CD4-positive, alpha-beta T cell treated with Interleukin-6 for 4 hours (primary cell): ENCODE measurements around the gene SLCO4C1.
"Not testable (repeated sequence)": the region's sequence is repeated elsewhere in the genome, so short reads cannot be mapped to it uniquely, and the experiment has no call there.

ENCODE experiments used
- DNase-seq: peaks from one replicate; pipeline ENCODE4 v3.0.0-alpha.2; 2020; ENCODE audit warnings: mixed read lengths

Gene SLCO4C1

DNA sequence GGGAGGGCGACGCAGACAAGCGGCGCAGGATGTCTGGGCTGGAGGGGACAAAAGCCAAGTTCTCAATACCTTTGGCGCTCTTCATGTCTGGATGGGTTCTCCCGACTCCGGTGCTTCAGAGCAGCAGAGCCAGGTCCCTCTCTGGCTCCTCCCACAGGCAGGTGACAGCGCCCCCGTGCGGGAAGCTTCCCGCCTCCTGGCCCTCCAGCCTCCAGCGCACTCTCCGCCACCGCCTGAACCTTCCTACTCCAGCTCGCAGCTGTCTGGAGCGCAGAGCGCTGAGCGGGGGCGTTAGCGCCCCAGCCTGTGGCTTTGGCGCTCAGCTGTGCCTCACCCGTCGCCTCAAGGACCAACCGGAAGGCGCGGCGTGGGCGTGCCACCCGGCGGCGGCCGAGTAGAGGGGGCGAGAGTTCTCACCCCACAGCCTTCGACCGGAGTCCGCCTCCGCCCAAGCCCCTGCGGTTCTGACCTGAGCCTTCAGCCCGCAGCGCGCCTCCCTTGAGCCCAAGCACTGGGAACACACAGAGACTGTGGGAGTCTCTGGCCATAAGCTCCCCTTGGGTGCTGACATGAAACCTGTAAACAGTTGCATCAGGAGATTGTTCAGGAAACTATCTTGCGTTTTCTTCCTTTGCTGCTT lies at the start of gene SLCO4C1:
Gene SLCO4C1, minus strand, starts transcription at position 107 of the 640 bp plus-strand sequence. Its CDS starts 22 bp downstream, at position 85.
- DNase-seq, result peak; percentile 81

DNA sequence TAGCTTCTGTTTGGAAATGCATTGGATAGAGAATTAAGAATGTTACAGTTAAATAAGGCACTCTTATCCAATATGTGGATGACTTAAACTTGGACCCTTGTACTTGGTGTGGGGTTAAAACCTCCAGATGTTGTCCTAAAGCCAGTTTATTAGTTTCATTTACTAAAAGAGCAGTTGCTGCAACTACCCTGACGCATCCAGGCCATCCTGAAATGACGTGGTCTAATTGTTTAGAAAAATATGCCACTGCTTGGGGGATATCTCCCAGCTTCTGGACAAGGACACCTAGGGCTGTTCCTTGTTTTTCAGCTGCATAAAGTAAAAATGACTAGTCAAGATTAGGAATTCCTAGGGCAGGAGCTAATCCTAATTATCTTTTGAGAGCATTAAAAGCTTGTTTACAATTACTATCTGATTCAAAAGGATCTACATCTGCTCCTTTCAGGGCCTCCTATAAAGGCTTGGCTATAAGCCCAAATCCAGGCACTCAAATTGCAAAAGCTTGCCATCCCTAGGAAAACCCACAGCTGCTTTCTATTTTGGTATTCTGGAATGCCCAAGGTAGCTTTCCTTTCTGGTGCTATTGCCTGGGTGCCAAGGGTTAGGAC lies 45.7 kb upstream of the SLCO4C1 start:
- no peak for DNase-seq

DNA sequence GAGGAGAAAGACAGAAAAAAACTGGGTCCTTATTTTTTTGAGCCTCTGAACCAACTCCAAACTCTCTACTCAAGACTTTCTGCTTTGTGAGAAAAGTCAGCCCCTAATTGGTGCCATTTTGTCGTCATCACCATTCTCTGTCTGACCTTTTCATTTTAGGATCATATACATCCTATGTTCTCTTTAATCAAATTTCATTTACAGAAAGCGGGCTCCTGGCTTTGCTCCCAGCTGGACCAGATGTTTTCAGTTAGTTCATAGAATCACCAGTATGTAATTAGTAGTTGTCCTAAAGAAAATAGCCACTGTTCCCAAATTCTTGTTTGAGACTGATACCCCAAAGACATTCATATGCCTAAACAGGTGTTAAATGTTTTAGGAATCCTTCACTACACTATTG lies 28.6 kb upstream of the SLCO4C1 start:
- DNase-seq, result no peak

- DNase-seq, result not testable (repeated sequence)
Measured at GRCh38 chr5:102318801-102319200, 22.7 kb upstream of the SLCO4C1 start.

DNA sequence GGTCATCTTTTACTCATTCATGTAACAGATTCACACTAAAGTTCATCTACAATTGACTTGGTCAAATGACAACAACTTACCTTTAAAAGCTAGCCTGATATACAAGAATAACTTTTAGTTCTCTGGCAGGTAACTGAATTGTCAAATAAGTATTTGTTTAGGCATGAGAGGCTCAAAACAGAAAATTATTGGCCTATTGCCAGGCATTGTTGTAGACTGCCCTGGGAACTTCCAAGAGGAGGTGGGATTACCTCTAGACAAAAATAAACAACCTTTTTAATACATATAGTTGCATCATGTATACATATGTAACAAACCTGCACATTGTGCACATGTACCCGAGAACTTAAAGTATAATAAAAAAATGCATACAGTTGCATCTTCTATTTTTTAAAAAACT lies 18.2 kb upstream of the SLCO4C1 start:
- DNase-seq, result no peak

DNA sequence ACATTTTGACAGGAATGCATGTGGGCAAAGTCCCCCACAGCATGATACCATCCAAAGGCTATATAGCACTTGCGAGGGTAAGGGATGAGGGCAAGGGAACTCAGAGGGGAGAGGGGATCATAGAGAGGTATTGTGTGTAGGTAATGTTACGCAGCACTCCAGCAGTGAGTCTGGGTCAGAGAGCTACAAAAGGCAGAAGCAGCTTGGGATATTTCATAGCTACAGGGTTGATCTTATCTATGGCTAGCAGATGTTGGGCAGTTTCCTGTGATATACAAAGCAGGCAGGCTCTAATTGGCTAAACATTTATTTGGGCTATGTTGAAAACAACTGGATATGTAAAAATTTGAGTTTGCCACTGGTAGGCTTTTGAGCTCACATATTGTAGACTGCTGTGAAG lies 17.8 kb upstream of the SLCO4C1 start:
- no peak for DNase-seq

DNA sequence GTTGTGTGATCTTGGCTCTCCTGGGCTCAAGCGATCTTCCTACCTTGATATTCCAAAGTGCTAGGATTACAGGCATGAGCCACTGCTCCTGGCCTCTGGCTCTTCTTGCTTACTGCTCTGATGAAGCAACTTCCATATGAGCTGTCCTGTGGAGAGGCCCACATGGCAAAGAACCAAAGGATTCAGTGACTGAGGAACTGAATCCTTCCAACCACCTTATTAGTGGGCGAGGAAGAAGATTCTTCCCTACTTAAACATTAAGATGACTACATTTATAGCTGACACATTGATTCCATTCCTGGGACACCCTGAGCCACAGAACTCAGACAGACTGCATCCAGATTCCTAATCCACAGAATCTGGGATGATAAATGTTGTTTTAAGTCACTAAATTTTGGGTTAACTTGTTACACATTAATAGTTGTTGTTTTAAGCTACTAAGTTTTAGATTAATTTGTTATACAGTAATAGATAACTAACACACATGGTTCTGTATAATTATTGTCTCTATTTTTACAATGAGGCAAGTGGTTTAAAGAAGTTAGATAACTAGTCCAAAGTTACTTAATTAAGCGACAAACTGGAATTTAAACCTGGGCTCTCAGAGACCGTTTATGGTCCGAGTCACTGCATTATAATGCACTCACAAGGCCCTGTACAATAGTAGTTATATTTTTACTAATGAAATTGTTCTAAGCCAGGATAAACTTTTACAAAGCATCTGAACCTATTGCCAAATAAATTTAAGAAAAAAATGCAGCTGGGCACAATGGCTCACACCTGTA lies 16.7 kb upstream of the SLCO4C1 start:
- DNase-seq, result no peak

DNA sequence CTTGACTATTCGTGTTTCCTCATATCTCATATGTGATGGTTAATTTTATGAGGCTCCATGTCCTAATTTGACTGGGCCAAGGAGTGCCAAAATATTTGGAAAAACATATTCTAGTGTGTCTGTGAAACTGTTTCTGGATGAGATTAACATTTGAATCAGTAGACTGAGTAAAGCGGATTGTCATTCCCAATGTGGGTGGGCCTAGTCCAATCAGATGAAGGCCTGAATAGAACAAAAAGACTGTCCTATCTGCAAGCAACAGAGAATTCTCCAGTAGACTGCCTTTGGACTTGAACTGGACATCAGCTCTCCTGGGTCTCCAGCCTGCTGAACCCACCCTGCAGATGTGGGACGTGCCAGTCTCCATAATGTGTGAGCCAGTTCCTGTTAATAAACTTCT lies 13.5 kb upstream of the SLCO4C1 start:
- no peak for DNase-seq

- DNase-seq, result no peak
Measured at GRCh38 chr5:102307232-102307631, 11.1 kb upstream of the SLCO4C1 start.

GRCh38 chr5:102306121-102306520 lies 10.0 kb upstream of the SLCO4C1 start:
- no peak for DNase-seq

DNA sequence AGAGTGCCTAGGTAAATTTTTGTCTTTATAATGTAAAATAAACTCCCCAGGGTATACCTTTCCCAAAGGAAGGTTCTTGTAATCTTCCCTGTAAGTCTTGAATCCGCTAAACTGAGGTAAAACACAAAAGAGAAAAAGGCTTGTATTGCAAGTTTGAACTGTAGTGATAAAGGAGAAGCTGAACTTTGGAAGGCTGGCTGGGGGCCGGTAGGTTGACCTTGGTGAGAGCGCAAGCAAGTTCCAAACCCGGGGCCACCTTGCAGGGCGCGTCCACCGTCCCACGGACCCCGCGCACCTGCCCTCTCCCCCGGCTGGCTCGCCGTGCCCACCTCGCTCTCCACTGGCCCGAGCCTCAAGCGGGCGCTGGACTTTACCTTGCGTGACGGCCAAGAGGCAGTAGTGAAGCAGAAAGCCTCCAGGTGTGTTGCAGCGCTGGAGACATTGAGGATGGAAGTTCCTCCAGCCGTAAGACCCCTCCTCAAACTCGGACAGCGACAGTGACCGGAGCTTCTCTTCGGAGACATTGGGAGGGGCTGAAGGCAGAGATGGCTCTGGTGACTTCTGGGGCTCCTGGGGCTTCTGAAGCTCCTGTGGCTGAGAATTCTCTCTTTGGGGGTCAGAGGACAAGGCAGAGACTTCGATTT lies 428 bp downstream of the SLCO4C1 start:
- DNase-seq, result peak; percentile 3

DNA sequence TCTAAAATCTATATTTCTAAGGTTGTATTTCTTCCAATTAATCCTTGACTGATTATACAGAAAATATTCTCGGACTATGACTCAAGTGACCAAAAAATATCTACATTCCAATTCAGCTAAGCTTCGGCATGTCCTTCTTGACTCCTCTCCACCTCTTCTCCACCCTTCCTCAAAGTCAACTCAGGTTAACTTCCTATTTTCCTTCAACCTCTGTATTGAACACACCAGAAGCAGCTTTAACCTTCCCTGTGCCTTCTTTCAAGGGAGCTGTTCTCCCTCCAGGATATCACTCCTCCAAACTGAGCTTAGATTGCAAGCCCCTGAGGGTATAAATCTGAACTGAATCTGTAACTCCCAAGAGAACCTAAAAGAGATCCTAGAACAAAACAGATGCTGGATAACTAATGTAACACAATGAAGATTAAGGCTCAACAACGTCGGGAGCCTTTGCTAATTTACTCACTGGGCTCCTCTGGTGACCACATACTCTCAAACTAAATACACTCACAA lies 1.1 kb downstream of the SLCO4C1 start:
- DNase-seq, result no peak

DNA sequence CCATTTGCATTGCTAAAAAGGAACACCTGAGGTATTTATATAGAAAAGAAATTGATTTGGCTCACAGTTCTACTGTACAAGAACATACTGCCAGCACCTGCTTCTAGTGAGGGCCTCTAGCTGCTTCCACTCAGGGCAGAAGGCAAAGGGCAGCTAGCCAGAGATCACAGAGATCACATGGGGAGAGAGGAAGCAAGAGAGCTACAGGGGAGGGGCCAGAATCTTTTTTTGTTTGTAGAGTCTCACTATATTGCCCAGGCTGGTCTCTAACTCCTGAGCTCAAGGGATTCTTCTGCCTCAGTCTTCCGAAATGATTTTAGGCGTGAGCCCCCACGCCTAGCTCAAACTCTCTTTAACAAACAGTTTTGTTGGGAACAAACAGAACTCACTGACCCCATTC lies 6.1 kb downstream of the SLCO4C1 start:
- DNase-seq, result no peak

- no peak for DNase-seq
Measured at GRCh38 chr5:102289251-102289899, 6.7 kb downstream of the SLCO4C1 start.

DNA sequence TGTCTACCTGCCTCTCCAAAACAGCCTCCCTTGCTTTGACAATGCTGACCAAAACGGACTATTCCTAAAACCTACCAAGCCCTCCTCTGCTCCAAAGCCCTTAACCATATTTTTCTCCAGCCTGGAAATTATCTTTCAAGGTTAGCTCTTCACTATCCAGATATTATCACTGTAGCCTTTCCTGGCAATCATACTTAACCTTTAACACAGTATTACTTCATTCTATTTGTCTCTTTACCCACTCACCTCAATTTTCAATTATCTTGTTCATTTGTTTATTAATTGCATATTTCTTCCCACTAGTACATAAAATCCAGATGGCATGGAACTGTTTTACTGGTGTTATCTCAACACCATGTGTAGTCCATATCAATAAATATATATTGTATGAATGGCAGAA lies 7.5 kb downstream of the SLCO4C1 start:
- no peak for DNase-seq

DNA sequence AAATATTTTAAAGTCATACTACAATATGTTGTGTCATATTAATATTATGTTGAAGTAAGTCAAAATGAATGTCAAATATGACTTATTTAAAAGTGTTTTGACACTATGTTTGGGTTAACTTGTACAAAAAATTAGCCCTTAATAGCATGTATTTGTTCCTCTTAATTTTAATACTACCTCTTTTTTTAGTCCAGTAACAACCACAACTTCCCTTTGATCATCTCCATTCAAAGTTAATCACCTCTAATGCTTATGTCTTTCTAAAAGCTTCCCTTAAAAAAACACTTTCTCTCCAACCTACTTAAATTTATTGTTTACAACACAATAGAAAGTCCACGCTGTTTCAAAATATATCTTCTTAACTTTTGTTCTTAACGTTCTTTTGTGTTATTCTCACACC lies 9.6 kb downstream of the SLCO4C1 start:
- DNase-seq, result no peak

GRCh38 chr5:102283102-102283797 lies 12.8 kb downstream of the SLCO4C1 start:
- DNase-seq, result no peak

GRCh38 chr5:102279711-102280110 lies 16.4 kb downstream of the SLCO4C1 start:
- DNase-seq, result no peak

DNA sequence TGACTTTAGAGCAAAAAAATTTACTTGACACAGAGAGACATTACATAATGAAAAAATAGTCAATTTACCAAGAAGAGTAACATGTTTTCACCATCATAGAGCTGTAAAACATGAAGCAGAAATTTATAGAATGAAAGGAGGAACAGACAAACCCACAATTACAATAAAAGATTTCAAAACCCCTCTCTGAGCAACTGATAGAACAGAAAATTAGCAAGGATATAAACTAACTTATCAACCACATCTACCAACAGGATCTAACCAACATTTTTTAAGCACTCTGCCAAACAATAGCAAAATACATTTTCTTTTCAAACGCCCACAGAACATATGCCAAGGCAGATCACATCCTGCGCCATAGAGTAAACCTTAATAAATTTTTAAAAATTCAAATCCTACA lies 17.9 kb downstream of the SLCO4C1 start:
- DNase-seq, result no peak

GRCh38 chr5:102277144-102277543 lies 18.9 kb downstream of the SLCO4C1 start:
- no peak for DNase-seq

DNA sequence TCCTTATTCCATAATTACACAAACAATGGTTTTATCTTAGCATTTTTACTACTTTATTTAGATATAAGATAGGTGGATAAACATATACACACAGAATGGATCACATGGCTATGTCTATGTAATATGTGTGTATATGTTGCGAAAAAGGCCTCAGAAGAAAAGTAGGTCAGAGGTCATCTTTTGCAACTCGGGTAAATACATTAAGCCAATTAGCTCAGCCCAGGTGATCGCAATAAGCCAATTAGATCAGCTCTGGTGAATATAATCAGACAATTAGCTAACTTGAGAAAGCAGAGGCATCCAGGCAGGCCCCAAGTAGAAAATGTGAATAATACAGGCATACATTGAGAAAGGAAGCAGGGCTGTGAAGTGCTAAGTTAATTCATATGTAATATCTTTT lies 24.3 kb downstream of the SLCO4C1 start:
- no peak for DNase-seq

GRCh38 chr5:102270036-102270435 lies 26.0 kb downstream of the SLCO4C1 start:
- DNase-seq, result no peak
